ENCODE measurements around the gene WNT1. TPM values are rescaled to one million over a fixed set of nuclear protein-coding genes. Genes with fewer than 3 reads are reported as not detected.

Gene WNT1
- total and polyA plus RNA-seq, 10 of the 15 experiments (the other 5 are each of a cell fraction or from before 2014, with no cell fraction given) = not detected

- no peak for TF ChIP-seq YY1 (IDR thresholded peaks at IDR 0.05; ENCODE audit: low read depth, low read length)
- TF ChIP-seq KAT2A (conservative IDR thresholded peaks at IDR 0.05; ENCODE audit: control insufficient read depth, low read depth, low read length) = no peak
- no peak for TF ChIP-seq RFX5 (IDR thresholded peaks at IDR 0.05; ENCODE audit: low read depth, low read length)
- peak in 1 of 2 experiments; percentile 6; a peak in 1 of 3 replicates for TF ChIP-seq EGR1 (IDR thresholded peaks at IDR 0.05; ENCODE audit: borderline replicate concordance in 1 of 2, low read depth in 2 of 2, low read length in 2 of 2)
- BruUV-seq (replicated peaks) = no TSS peak
- WGBS (ENCODE audit: insufficient coverage, insufficient replicate concordance, low lambda C conversion rate, missing lambda C conversion rate) = 97% methylated on average over 2 of the region's 2 CpGs
- DNase-seq (ENCODE audit: low read depth, low spot score) (no peak), FAIRE-seq (no peak), ATAC-seq (no peak)
- intact Hi-C loops (cut with micrococcal nuclease; ENCODE audit: unreplicated experiment) (no loop called here), in situ Hi-C loops (cut with MboI) (no loop called here)
- no peak overlapping the region for H2AFZ ChIP-seq (ENCODE audit: control insufficient read depth, low read depth, low read length)
- H3K9me3 ChIP-seq (replicated peaks; ENCODE audit: control insufficient read depth, insufficient read depth, low read length) = no peaks in the 10 kb centered on the region
- SMC1A ChIA-PET (ENCODE audit: uncharacterized antibody, unreplicated experiment) = interaction anchor here (0.6 to 4.7 kb wide), 6 partner anchors 12 to 148 kb away, joined by 3 to 47 read pairs (median 4); partner anchors contain the start of genes ARF3, DDX23 and PRKAG1
- H4K20me1 ChIP-seq (ENCODE audit: control insufficient read depth, insufficient read depth) = peaks cover 3% of the 10 kb centered on the region
- H3K79me2 ChIP-seq (ENCODE audit: control insufficient read depth, insufficient read depth, low read length) = peaks cover 5% of the 10 kb centered on the region
- H3K27ac ChIP-seq (ENCODE audit: control insufficient read depth, insufficient read depth) = no peak overlapping the region; the same call in 1 of the 2 replicates
- peak overlapping the region; percentile 96 for H3K4me2 ChIP-seq (ENCODE audit: control insufficient read depth, insufficient read depth)
- H3K27me3 ChIP-seq (replicated peaks in 1 of 2; ENCODE audit: control insufficient read depth in 2 of 2, insufficient read depth in 2 of 2, low read length in 1 of 2) = no peaks in the 10 kb centered on the region
- peaks cover 5 to 15% of the 10 kb centered on the region in 2 experiments for H3K36me3 ChIP-seq (ENCODE audit: control insufficient read depth in 2 of 2, insufficient read depth in 2 of 2, low read length in 1 of 2)
- RAD21 ChIA-PET (ENCODE audit: unreplicated experiment) = interaction anchor here (0.7 to 5.4 kb wide), 6 partner anchors 16 to 136 kb away, joined by 3 to 62 read pairs (median 4); partner anchors contain the start of genes LMBR1L, PRKAG1 and RHEBL1
- H3K4me3 ChIP-seq = peak overlapping the region; percentile 69; the same call in 1 of the 2 replicates
- peaks cover 27% of the 10 kb centered on the region for H3K4me1 ChIP-seq (ENCODE audit: control insufficient read depth, insufficient read depth, low read length)
- H3K9ac ChIP-seq (ENCODE audit: control insufficient read depth, insufficient read depth, low read length) = peak overlapping the region; percentile 63
- POLR2A ChIA-PET = interaction anchor here (0.9 to 6.0 kb wide), 9 partner anchors 9 to 148 kb away, joined by 3 to 52 read pairs (median 5); partner anchors contain the start of genes DDX23, PRKAG1 and RHEBL1
- CTCF ChIA-PET = interaction anchor here (0.7 to 14.1 kb wide), 16 partner anchors 12 to 292 kb away, joined by 3 to 172 read pairs (median 4); partner anchors contain the start of genes DDX23, DHH and PRKAG1
These were observed 22.2 kb downstream of the WNT1 start for GRCh38 chr12:49000346-49000745.

GRCh38 chr12:49008943-49009342, 30.8 kb downstream of the WNT1 start:
- 100% methylated on average over 1 of the region's 1 CpG for WGBS (ENCODE audit: insufficient coverage, insufficient replicate concordance, low lambda C conversion rate, missing lambda C conversion rate)
- H3K36me3 ChIP-seq (ENCODE audit: control insufficient read depth in 2 of 2, insufficient read depth in 2 of 2, low read length in 1 of 2) = peaks cover 0 to 18% of the 10 kb centered on the region in 2 experiments; a peak in 3 of 4 replicates
- FAIRE-seq = no peak
- intact Hi-C loops (cut with micrococcal nuclease; ENCODE audit: unreplicated experiment) = no loop called here
- POLR2A ChIA-PET = interaction anchor here (2.4 kb wide), 1 partner anchor 9 kb away, joined by 6 read pairs; no protein-coding TSS in a partner anchor
- H2AFZ ChIP-seq (ENCODE audit: control insufficient read depth, low read depth, low read length) = no peak overlapping the region
- H3K9me3 ChIP-seq (replicated peaks; ENCODE audit: control insufficient read depth, insufficient read depth, low read length) = no peaks in the 10 kb centered on the region
- ATAC-seq = no peak
- H3K4me1 ChIP-seq (ENCODE audit: control insufficient read depth, insufficient read depth, low read length) = no peaks in the 10 kb centered on the region
- TF ChIP-seq YY1 (IDR thresholded peaks at IDR 0.05; ENCODE audit: low read depth, low read length) (no peak), ZNF592 (IDR thresholded peaks at IDR 0.05) (no peak), PRDM15 (CRISPR knock-in tag; IDR thresholded peaks at IDR 0.05) (no peak)
- RAD21 ChIA-PET (ENCODE audit: unreplicated experiment) = no interaction called here
- H3K27ac ChIP-seq (ENCODE audit: control insufficient read depth, insufficient read depth) = no peak overlapping the region
- no peaks in the 10 kb centered on the region for H4K20me1 ChIP-seq (ENCODE audit: control insufficient read depth, insufficient read depth)
- CTCF ChIA-PET = interaction anchor here (2.6 to 11.1 kb wide), 2 partner anchors 12 to 21 kb away, joined by 10 to 172 read pairs; partner anchors contain the start of gene DDN
- H3K27me3 ChIP-seq (replicated peaks in 1 of 2; ENCODE audit: control insufficient read depth in 2 of 2, insufficient read depth in 2 of 2, low read length in 1 of 2) = no peaks in the 10 kb centered on the region
- SMC1A ChIA-PET (ENCODE audit: uncharacterized antibody, unreplicated experiment) = interaction anchor here (1.0 kb wide), 1 partner anchor 12 kb away, joined by 4 read pairs; no protein-coding TSS in a partner anchor
- no peak overlapping the region for H3K4me3 ChIP-seq
- no peak overlapping the region for H3K4me2 ChIP-seq (ENCODE audit: control insufficient read depth, insufficient read depth)
- in situ Hi-C loops (cut with MboI) = no loop called here
- no peak for DNase-seq (ENCODE audit: low read depth, low spot score)
- H3K79me2 ChIP-seq (ENCODE audit: control insufficient read depth, insufficient read depth, low read length) = no peaks in the 10 kb centered on the region
- no TSS peak for BruUV-seq (replicated peaks)
- H3K9ac ChIP-seq (ENCODE audit: control insufficient read depth, insufficient read depth, low read length) = no peak overlapping the region

Data from GM12878 (cell line).